Prostate gland (tissue), 2 donors: ENCODE measurements around the gene ASB7. TPM values are rescaled to one million over a fixed set of nuclear protein-coding genes. Genes with fewer than 3 reads are reported as not detected.

Source experiments
- DNase-seq: peaks from one replicate; pipeline ENCODE4 v3.0.0-alpha.2; 2019; ENCODE audit warnings: low spot score
- H3K27ac ChIP-seq, 2 donors: fragments of 200-600 bp; sonication (generic); 2 replicates each; pipeline ENCODE4 v1.5.1; 2017 to 2019
- H3K27me3 ChIP-seq: fragments of 200-600 bp; sonication (generic); replicated peaks from 2 replicates; pipeline ENCODE4 v1.5.1; 2019; ENCODE audit not compliant: insufficient read depth
- H3K36me3 ChIP-seq, 2 donors: fragments of 200-600 bp; sonication (generic); 1 replicate in 1 of 2; 2 replicates in 1 of 2; pipeline versions ENCODE4 v1.5.1 to v1.8.1; 2017 to 2019
- H3K4me1 ChIP-seq: fragments of 200-600 bp; sonication (generic); replicated peaks from 2 replicates; pipeline ENCODE4 v1.5.1; 2019
- H3K4me3 ChIP-seq, 2 donors: fragments of 200-600 bp; sonication (generic); 2 replicates each; pipeline ENCODE4 v1.5.1; 2017 to 2019
- H3K9me3 ChIP-seq: fragments of 200-600 bp; sonication (generic); 2 replicates; pipeline ENCODE4 v1.5.1; 2017
- POLR2A ChIP-seq: fragments of 450-650 bp; IDR thresholded peaks from one replicate; pipeline ENCODE4 v1.6.1; 2016; ENCODE audit warnings: antibody characterized with exemption, mild to moderate bottlenecking
- POLR2AphosphoS5 ChIP-seq: sonication (generic); formaldehyde crosslinking; IDR thresholded peaks from one replicate; pipeline ENCODE4 v1.6.1; 2017; ENCODE audit warnings: antibody characterized with exemption
- WGBS: methylation state at CpG from one replicate; pipeline ENCODE4 v1.1.5; 2018; 5-methylcytosine and 5-hydroxymethylcytosine counted together
- intact Hi-C: fragments of 100-400 bp; cut with DNase I; formaldehyde crosslinking; loops from one replicate; pipeline ENCODE4 v1.14.2; 2022
- total RNA-seq, 2 donors: library from RNA; depleted of rRNA; stranded (reverse); fragments of >200 nt; gene quantifications; one replicate each; pipeline ENCODE4 v1.1.0, GENCODE V29; 2016
- TF ChIP-seq, protein P1 (sequence below), 4 experiments: fragments of 200-600 bp in 2 of 4; fragments of 450-650 bp in 2 of 4; sonication (generic) in 2 of 4; IDR thresholded peaks; 1 replicate in 3 of 4; 2 replicates in 1 of 4; pipeline ENCODE4 v1.5.1; 2016 to 2019; ENCODE audit warnings: antibody characterized with exemption in 4 of 4, mild to moderate bottlenecking in 2 of 4, moderate library complexity in 2 of 4

Gene ASB7
- total RNA-seq, 2 donors from 2014 or later = 17.3 to 22.3 TPM

DNA sequence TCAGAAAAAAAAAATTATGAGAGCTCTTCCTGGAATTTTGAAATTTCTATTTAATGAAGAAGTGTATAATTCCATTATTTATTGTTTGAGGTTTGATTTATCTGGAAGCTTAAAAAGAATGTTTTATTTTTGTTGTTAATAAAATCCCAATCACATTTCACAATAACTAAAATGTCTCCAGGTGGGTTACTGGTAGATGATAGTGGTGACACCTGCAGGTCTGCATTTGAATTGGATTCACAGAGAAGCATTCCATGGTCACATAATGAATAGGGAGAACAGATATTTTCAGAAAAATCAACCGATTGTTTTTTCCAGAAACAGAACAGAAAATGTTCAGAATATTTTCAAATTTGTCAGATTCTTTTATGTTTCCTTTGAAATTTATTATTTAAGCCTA lies 48.3 kb downstream of the ASB7 start:
- TF ChIP-seq, protein P1, sequence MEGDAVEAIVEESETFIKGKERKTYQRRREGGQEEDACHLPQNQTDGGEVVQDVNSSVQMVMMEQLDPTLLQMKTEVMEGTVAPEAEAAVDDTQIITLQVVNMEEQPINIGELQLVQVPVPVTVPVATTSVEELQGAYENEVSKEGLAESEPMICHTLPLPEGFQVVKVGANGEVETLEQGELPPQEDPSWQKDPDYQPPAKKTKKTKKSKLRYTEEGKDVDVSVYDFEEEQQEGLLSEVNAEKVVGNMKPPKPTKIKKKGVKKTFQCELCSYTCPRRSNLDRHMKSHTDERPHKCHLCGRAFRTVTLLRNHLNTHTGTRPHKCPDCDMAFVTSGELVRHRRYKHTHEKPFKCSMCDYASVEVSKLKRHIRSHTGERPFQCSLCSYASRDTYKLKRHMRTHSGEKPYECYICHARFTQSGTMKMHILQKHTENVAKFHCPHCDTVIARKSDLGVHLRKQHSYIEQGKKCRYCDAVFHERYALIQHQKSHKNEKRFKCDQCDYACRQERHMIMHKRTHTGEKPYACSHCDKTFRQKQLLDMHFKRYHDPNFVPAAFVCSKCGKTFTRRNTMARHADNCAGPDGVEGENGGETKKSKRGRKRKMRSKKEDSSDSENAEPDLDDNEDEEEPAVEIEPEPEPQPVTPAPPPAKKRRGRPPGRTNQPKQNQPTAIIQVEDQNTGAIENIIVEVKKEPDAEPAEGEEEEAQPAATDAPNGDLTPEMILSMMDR (IDR thresholded peaks at IDR 0.05) = peak in 2 of 4 experiments; percentile 11 to 24
- no peak for TF ChIP-seq POLR2A
- DNase-seq = no peak
- H3K36me3 ChIP-seq = no peaks in the 10 kb centered on the region
- WGBS = 63% methylated on average over 1 of the region's 1 CpG
- H3K9me3 ChIP-seq = no peaks in the 10 kb centered on the region
- H3K27ac ChIP-seq = no peak overlapping the region
- no peaks in the 10 kb centered on the region for H3K4me1 ChIP-seq
- intact Hi-C loops = no loop called here
- no peak overlapping the region for H3K4me3 ChIP-seq
- H3K27me3 ChIP-seq = no peaks in the 10 kb centered on the region

DNA sequence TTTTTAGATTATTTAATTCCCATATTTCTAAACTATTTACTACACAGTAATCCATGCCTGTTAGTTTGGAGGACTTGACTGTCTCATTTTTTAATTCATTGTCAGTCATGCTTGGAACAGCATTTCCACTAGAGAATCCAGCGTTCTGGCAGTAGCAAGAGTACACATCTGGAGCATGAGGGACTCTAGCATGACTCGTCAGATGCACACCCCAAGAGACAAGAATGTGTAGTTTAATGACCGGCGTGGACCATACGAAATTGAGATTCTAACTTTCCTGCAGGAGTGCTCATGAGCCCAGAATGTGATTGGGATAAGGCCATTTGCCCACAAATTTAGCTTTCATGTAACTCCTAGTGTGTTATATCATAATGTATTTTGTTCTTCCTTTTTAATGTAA lies 48.9 kb downstream of the ASB7 start:
- H3K4me3 ChIP-seq = no peak overlapping the region
- no peak overlapping the region for H3K27ac ChIP-seq
- no peak for TF ChIP-seq POLR2A
- TF ChIP-seq, protein P1 (IDR thresholded peaks at IDR 0.05) = no peak
- no peak for TF ChIP-seq POLR2AphosphoS5
- no peak for DNase-seq
- no peaks in the 10 kb centered on the region for H3K9me3 ChIP-seq
- 83% methylated on average over 5 of the region's 5 CpGs for WGBS
- H3K27me3 ChIP-seq = no peaks in the 10 kb centered on the region
- H3K4me1 ChIP-seq = no peaks in the 10 kb centered on the region
- no peaks in the 10 kb centered on the region for H3K36me3 ChIP-seq
- intact Hi-C loops = no loop called here

DNA sequence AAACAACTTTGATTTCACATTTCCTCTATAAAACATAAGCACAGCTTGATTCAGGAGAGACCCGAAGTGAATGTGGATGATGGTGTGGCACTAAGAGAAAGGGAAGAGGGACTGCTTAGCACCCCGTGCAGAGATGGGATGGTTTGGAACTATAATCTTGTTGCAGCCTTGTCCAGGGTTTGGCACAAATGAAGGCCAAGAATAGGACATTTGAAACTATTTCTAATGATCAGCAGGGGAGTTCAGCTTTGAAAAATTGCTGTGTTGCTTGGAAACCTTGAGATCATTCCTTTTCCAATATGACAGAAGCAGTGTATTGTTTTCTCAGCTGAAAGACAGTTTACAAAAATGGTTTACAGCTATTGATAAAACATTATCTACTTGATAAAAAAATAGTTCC lies 49.7 kb downstream of the ASB7 start:
- WGBS = 79% methylated on average over 2 of the region's 2 CpGs
- Histone ChIP-seq H3K36me3 (no peaks in the 10 kb centered on the region), H3K4me3 (no peak overlapping the region), H3K4me1 (no peaks in the 10 kb centered on the region), H3K27ac (no peak overlapping the region), H3K9me3 (no peaks in the 10 kb centered on the region), H3K27me3 (no peaks in the 10 kb centered on the region)
- intact Hi-C loops = no loop called here
- TF ChIP-seq POLR2AphosphoS5 (no peak), POLR2A (no peak)
- TF ChIP-seq, protein P1 (IDR thresholded peaks at IDR 0.05) = no peak
- DNase-seq = no peak

DNA sequence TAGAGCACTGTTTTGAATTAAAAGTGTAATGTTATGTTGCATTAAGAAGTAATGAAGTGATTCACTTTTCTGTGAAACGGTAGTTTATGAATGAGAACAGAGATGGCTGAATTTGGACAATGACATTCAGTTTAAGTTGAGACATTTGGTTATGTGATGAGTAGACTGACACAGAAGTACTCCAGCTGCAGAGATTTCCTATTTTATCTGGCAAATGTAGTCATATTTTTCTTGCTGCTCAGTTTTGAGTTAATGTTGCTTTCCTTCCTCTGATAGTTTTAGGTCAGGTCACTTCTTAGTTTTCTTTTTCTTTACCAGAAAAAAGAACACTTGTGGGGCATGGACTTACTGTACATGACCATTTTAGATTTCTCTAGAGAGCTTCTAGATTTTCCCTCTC lies 51.2 kb downstream of the ASB7 start:
- intact Hi-C loops = no loop called here
- no peak for DNase-seq
- Histone ChIP-seq H3K27ac (no peak overlapping the region), H3K4me3 (no peak overlapping the region), H3K36me3 (no peaks in the 10 kb centered on the region), H3K27me3 (no peaks in the 10 kb centered on the region), H3K4me1 (no peaks in the 10 kb centered on the region), H3K9me3 (no peaks in the 10 kb centered on the region)
- 65% methylated on average over 1 of the region's 1 CpG for WGBS
- TF ChIP-seq POLR2A = no peak
- no peak for TF ChIP-seq POLR2AphosphoS5
- TF ChIP-seq, protein P1 (IDR thresholded peaks at IDR 0.05) = no peak

DNA sequence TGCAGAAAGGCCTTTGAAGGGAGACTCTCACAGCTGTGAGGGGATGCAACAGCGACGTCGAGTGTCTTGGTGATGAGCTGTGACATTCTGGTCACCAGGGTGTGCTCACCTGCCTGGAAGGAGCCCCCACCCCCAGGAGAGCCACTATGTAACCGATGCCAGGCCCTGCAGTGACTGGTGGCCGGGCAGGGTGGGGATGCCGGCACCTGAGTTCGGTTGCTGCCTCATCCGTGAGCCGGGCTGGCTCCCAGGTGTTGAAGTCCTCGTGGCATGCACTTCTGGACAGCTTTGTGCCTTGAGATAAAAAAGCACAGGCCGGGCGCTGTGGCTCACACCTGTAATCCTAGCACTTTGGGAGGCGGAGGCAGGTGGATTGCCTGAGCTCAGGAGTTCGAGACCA lies 56.5 kb downstream of the ASB7 start:
- Histone ChIP-seq H3K4me1 (no peaks in the 10 kb centered on the region), H3K9me3 (no peaks in the 10 kb centered on the region), H3K27ac (no peak overlapping the region), H3K36me3 (no peaks in the 10 kb centered on the region), H3K27me3 (no peaks in the 10 kb centered on the region), H3K4me3 (no peak overlapping the region)
- no peak for DNase-seq
- 89% methylated on average over 14 of the region's 14 CpGs for whole genome bisulfite sequencing
- intact Hi-C loops = no loop called here
- TF ChIP-seq, protein P1 (IDR thresholded peaks at IDR 0.05) = no peak
- TF ChIP-seq POLR2AphosphoS5 (no peak), POLR2A (no peak)
